IMR-90 (cell line): ENCODE measurements around the gene PID1. TPM values are rescaled to one million over a fixed set of nuclear protein-coding genes. Genes with fewer than 3 reads are reported as not detected.

Source experiments
- ATAC-seq: fragments of 200-7000 bp; cut with Tn5 transposase; 2 replicates; pipeline ENCODE4 v1.9.1; 2020; ENCODE audit warnings: low read depth, mild to moderate bottlenecking, moderate library complexity
- BruUV-seq: library from RNA; stranded (reverse); fragments of 400-500 nt; replicated peaks from 2 replicates; lab custom pipeline; 2021; lab: Mats Ljungman, UMichigan
- CTCF ChIA-PET: fragments of 300-600 bp; formaldehyde crosslinking; extraction: SDS; loops from one replicate; lab custom pipeline; 2021; ENCODE audit warnings: antibody characterized with exemption; lab: Yijun Ruan, JAX
- POLR2A ChIA-PET: fragments of 300-600 bp; sonication (Branson Sonifier 250); formaldehyde crosslinking; loops from one replicate; lab custom pipeline; 2022; ENCODE audit warnings: antibody characterized with exemption; ENCODE audit not compliant: unreplicated experiment; lab: Charles Lee
- DNase-seq: peaks from one replicate; pipeline ENCODE4 v3.0.0; 2013
- H2AFZ ChIP-seq: replicated peaks from 2 replicates; pipeline ENCODE3; 2013; ENCODE audit warnings: low read length, mild to moderate bottlenecking; ENCODE audit not compliant: poor library complexity
- H2AK5ac ChIP-seq: 2 replicates; pipeline ENCODE4 v1.6.1; 2013; ENCODE audit warnings: low read depth, low read length, inconsistent platforms
- H2AK9ac ChIP-seq: replicated peaks from 2 replicates; pipeline ENCODE3; 2013; ENCODE audit warnings: mild to moderate bottlenecking, low read depth, low read length, moderate library complexity; ENCODE audit not compliant: poor library complexity
- H2BK120ac ChIP-seq: 2 replicates; pipeline ENCODE4 v1.6.1; 2013; ENCODE audit warnings: low read depth, low read length, inconsistent platforms
- H2BK15ac ChIP-seq: 3 replicates; pipeline ENCODE4 v1.6.1; 2013; ENCODE audit warnings: low read depth, low read length, inconsistent platforms
- H2BK20ac ChIP-seq: 2 replicates; pipeline ENCODE4 v1.6.1; 2013; ENCODE audit warnings: low read depth, mild to moderate bottlenecking, inconsistent platforms, low read length, moderate library complexity
- H2BK5ac ChIP-seq: 2 replicates; pipeline ENCODE4 v1.6.1; 2013; ENCODE audit warnings: mild to moderate bottlenecking, low read depth, low read length, inconsistent platforms; ENCODE audit not compliant: poor library complexity, severe bottlenecking
- H3K14ac ChIP-seq: replicated peaks from 2 replicates; pipeline ENCODE4 v1.6.1; 2013; ENCODE audit warnings: low read depth, low read length, inconsistent platforms
- H3K18ac ChIP-seq: 2 replicates; pipeline ENCODE4 v1.6.1; 2013; ENCODE audit warnings: low read depth, low read length, control low read depth
- H3K23ac ChIP-seq: 2 replicates; pipeline ENCODE4 v1.6.1; 2013; ENCODE audit warnings: low read depth, low read length, inconsistent platforms
- H3K27ac ChIP-seq: 2 replicates; pipeline ENCODE4 v1.5.1; 2013; ENCODE audit warnings: mild to moderate bottlenecking, control low read depth, low read length; ENCODE audit not compliant: insufficient read depth
- H3K27me3 ChIP-seq: 2 replicates; pipeline ENCODE4 v1.6.1; 2013; ENCODE audit warnings: low read length; ENCODE audit not compliant: control insufficient read depth, insufficient read depth
- H3K36me3 ChIP-seq: 2 replicates; pipeline ENCODE4 v1.6.1; 2013; ENCODE audit warnings: low read length, mixed read lengths; ENCODE audit not compliant: control insufficient read depth, insufficient read depth
- H3K4ac ChIP-seq: 2 replicates; pipeline ENCODE4 v1.6.1; 2013; ENCODE audit warnings: low read depth, low read length, inconsistent platforms
- H3K4me1 ChIP-seq: 2 replicates; pipeline ENCODE4 v1.6.1; 2013; ENCODE audit warnings: low read length, mixed read lengths; ENCODE audit not compliant: control insufficient read depth, insufficient read depth
- H3K4me2 ChIP-seq: 2 replicates; pipeline ENCODE4 v1.6.1; 2013; ENCODE audit warnings: low read depth, mild to moderate bottlenecking, control low read depth, low read length, moderate library complexity
- H3K4me3 ChIP-seq: 2 replicates; pipeline ENCODE4 v1.5.1; 2013; ENCODE audit warnings: low read depth, mild to moderate bottlenecking, control low read depth, low read length, moderate library complexity; ENCODE audit not compliant: insufficient read depth
- H3K56ac ChIP-seq: 2 replicates; pipeline ENCODE4 v1.6.1; 2013; ENCODE audit warnings: low read length, inconsistent platforms; ENCODE audit not compliant: insufficient read depth; ENCODE audit errors: extremely low read depth
- H3K79me1 ChIP-seq, 2 experiments: 2 replicates each; pipeline ENCODE4 v1.6.1; 2013; ENCODE audit warnings: low read length in 2 of 2, inconsistent platforms in 1 of 2, low read depth in 1 of 2
- H3K9ac ChIP-seq: 2 replicates; pipeline ENCODE4 v1.6.1; 2013; ENCODE audit warnings: low read depth, low read length, control low read depth
- H3K9me1 ChIP-seq: 2 replicates; pipeline ENCODE4 v1.6.1; 2013; ENCODE audit warnings: low read length, inconsistent platforms; ENCODE audit not compliant: insufficient read depth
- H3K9me3 ChIP-seq: 2 replicates; pipeline ENCODE4 v1.6.1; 2013; ENCODE audit warnings: low read length; ENCODE audit not compliant: control insufficient read depth, insufficient read depth
- H4K20me1 ChIP-seq: 2 replicates; pipeline ENCODE4 v1.6.1; 2013; ENCODE audit warnings: low read length, inconsistent platforms; ENCODE audit not compliant: insufficient read depth
- H4K5ac ChIP-seq: 2 replicates; pipeline ENCODE4 v1.6.1; 2013; ENCODE audit warnings: mild to moderate bottlenecking, low read depth, low read length, control low read depth
- H4K8ac ChIP-seq, 2 experiments: 2 replicates each; pipeline ENCODE4 v1.6.1; 2013; ENCODE audit warnings: low read depth in 2 of 2, low read length in 2 of 2, control low read depth in 1 of 2, inconsistent platforms in 1 of 2
- H4K91ac ChIP-seq: 2 replicates; pipeline ENCODE4 v1.6.1; 2013; ENCODE audit warnings: low read depth, low read length, inconsistent platforms; ENCODE audit not compliant: insufficient read depth
- BHLHE40 ChIP-seq: fragments of 150-350 bp; IDR thresholded peaks from 2 replicates; pipeline ENCODE4 v1.6.1; 2016; ENCODE audit warnings: mild to moderate bottlenecking, low read depth, low read length
- CHD1 ChIP-seq: IDR thresholded peaks from 2 replicates; pipeline ENCODE4 v1.6.1; 2012; ENCODE audit warnings: low read depth, low read length, improper control_type of control experiment
- FOS ChIP-seq: fragments of 150-350 bp; IDR thresholded peaks from 2 replicates; pipeline ENCODE4 v1.6.1; 2016; ENCODE audit warnings: low read depth, low read length
- MAFK ChIP-seq: IDR thresholded peaks from 2 replicates; pipeline ENCODE4 v1.6.1; 2012; ENCODE audit warnings: low read depth, low read length, improper control_type of control experiment
- MXI1 ChIP-seq: IDR thresholded peaks from 2 replicates; pipeline ENCODE4 v1.6.1; 2012; ENCODE audit warnings: low read depth, mild to moderate bottlenecking, low read length, moderate library complexity, borderline replicate concordance
- POLR2A ChIP-seq: IDR thresholded peaks from 2 replicates; pipeline ENCODE4 v1.6.1; 2012; ENCODE audit warnings: mild to moderate bottlenecking, low read depth, low read length
- RAD21 ChIP-seq: IDR thresholded peaks from 2 replicates; pipeline ENCODE4 v1.6.1; 2012; ENCODE audit warnings: low read length, improper control_type of control experiment
- RCOR1 ChIP-seq: IDR thresholded peaks from 2 replicates; pipeline ENCODE4 v1.6.1; 2012; ENCODE audit warnings: mild to moderate bottlenecking, low read length, improper control_type of control experiment; ENCODE audit not compliant: insufficient replicate concordance
- RFX5 ChIP-seq: IDR thresholded peaks from 2 replicates; pipeline ENCODE4 v1.8.0; 2012; ENCODE audit warnings: low read depth, mild to moderate bottlenecking, low read length, moderate library complexity
- SMC3 ChIP-seq: fragments of 150-350 bp; IDR thresholded peaks from 2 replicates; pipeline ENCODE4 v1.6.1; 2016; ENCODE audit warnings: low read depth, mild to moderate bottlenecking, antibody characterized with exemption, low read length, moderate library complexity
- WGBS, 2 experiments: methylation state at CpG; one replicate each; pipeline versions ENCODE4 v1.1.5 to v1.1.7; 2013; ENCODE audit warnings: missing lambda C conversion rate in 2 of 2; ENCODE audit not compliant: insufficient read length in 1 of 2; ENCODE audit errors: extremely low coverage in 2 of 2; 5-methylcytosine and 5-hydroxymethylcytosine counted together
- dilution Hi-C: fragments of 300-500 bp; cut with HindIII; formaldehyde crosslinking; loops from one replicate; pipeline ENCODE4 v1.14.3; 2018; ENCODE audit warnings: low sequenced_read_pairs; ENCODE audit not compliant: unreplicated experiment
- in situ Hi-C: fragments of 300-500 bp; cut with MboI; formaldehyde crosslinking; loops from 3 replicates; pipeline ENCODE4 v1.14.3; 2019; ENCODE audit warnings: low sequenced_read_pairs, inconsistent platforms, mixed read lengths
- intact Hi-C: fragments of 100-400 bp; cut with micrococcal nuclease; formaldehyde crosslinking; loops from 2 replicates; pipeline ENCODE4 v1.10.0; 2022
- polyA plus RNA-seq, 3 experiments: library from polyadenylated mRNA; depleted of rRNA; stranded (reverse); fragments of >200 nt; gene quantifications; 2 replicates each; pipeline ENCODE4 v1.2.3, GENCODE V29; 2012; ENCODE audit warnings: low replicate concordance in 1 of 3
- total RNA-seq: library from RNA; depleted of rRNA; stranded (reverse); fragments of >200 nt; gene quantifications from 2 replicates; pipeline ENCODE4 v1.2.3, GENCODE V29; 2012
- TF ChIP-seq, protein P1 (sequence below): fragments of 150-350 bp; IDR thresholded peaks from 2 replicates; pipeline ENCODE4 v1.6.1; 2017; ENCODE audit warnings: mild to moderate bottlenecking, antibody characterized with exemption, low read length, low read depth
- TF ChIP-seq, protein P2 (sequence below): conservative IDR thresholded peaks from 2 replicates; pipeline ENCODE4 v1.5.1; 2012; ENCODE audit warnings: mild to moderate bottlenecking, low read depth, low read length, improper control_type of control experiment
- TF ChIP-seq, protein P3 (sequence below): fragments of 150-350 bp; IDR thresholded peaks from 2 replicates; pipeline ENCODE4 v1.6.1; 2016; ENCODE audit warnings: low read depth, mild to moderate bottlenecking, low read length, moderate library complexity, borderline replicate concordance

Gene PID1
- total and polyA plus RNA-seq, 2 of the 4 experiments (the other 2 are of a cell fraction): 0.90 to 1.9 TPM

DNA sequence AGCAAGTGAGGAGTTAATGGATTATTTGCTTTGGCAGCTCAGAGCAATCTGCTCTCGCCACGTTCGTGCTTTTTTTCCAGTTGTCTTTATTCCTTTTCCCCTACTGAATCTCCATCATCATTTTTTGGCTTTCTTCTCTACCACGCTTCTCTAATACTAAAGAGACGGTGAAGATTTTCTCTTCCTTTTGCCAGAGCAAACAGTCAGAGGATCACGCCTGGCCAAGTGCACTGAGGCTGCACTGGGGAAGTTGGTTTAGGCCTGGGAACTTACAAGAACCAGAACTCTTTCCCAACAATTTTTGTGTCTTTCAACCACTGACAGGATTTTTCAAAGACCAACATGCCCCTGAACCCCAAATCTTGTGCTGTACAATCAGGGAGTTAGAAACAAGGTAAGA lies 172.3 kb downstream of the PID1 start:
- no peak overlapping the region for H2AK9ac ChIP-seq
- H3K36me3 ChIP-seq: no peaks in the 10 kb centered on the region
- H4K91ac ChIP-seq: no peak overlapping the region
- H3K9me3 ChIP-seq: peaks cover 10% of the 10 kb centered on the region
- H3K4ac ChIP-seq: no peak overlapping the region
- no peak overlapping the region for H3K14ac ChIP-seq
- no peak overlapping the region for H2AFZ ChIP-seq
- no peak overlapping the region for H3K27ac ChIP-seq
- no peak overlapping the region for H2BK5ac ChIP-seq
- DNase-seq: no peak
- ChIA-PET POLR2A (no interaction called here), CTCF (no interaction called here)
- no peak for ATAC-seq
- no peak overlapping the region for H2BK120ac ChIP-seq
- H2BK20ac ChIP-seq: no peak overlapping the region
- H3K79me1 ChIP-seq: no peaks in the 10 kb centered on the region
- TF ChIP-seq, protein P1, sequence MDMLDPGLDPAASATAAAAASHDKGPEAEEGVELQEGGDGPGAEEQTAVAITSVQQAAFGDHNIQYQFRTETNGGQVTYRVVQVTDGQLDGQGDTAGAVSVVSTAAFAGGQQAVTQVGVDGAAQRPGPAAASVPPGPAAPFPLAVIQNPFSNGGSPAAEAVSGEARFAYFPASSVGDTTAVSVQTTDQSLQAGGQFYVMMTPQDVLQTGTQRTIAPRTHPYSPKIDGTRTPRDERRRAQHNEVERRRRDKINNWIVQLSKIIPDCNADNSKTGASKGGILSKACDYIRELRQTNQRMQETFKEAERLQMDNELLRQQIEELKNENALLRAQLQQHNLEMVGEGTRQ: no peak
- TF ChIP-seq BHLHE40: no peak
- TF ChIP-seq MAFK: no peak
- TF ChIP-seq RFX5: no peak
- TF ChIP-seq, protein P2, sequence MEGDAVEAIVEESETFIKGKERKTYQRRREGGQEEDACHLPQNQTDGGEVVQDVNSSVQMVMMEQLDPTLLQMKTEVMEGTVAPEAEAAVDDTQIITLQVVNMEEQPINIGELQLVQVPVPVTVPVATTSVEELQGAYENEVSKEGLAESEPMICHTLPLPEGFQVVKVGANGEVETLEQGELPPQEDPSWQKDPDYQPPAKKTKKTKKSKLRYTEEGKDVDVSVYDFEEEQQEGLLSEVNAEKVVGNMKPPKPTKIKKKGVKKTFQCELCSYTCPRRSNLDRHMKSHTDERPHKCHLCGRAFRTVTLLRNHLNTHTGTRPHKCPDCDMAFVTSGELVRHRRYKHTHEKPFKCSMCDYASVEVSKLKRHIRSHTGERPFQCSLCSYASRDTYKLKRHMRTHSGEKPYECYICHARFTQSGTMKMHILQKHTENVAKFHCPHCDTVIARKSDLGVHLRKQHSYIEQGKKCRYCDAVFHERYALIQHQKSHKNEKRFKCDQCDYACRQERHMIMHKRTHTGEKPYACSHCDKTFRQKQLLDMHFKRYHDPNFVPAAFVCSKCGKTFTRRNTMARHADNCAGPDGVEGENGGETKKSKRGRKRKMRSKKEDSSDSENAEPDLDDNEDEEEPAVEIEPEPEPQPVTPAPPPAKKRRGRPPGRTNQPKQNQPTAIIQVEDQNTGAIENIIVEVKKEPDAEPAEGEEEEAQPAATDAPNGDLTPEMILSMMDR: no peak
- no peak for TF ChIP-seq RCOR1
- no peak for TF ChIP-seq MXI1
- no peak for TF ChIP-seq CHD1
- no peak for TF ChIP-seq RAD21
- TF ChIP-seq POLR2A: no peak
- TF ChIP-seq, protein P3, sequence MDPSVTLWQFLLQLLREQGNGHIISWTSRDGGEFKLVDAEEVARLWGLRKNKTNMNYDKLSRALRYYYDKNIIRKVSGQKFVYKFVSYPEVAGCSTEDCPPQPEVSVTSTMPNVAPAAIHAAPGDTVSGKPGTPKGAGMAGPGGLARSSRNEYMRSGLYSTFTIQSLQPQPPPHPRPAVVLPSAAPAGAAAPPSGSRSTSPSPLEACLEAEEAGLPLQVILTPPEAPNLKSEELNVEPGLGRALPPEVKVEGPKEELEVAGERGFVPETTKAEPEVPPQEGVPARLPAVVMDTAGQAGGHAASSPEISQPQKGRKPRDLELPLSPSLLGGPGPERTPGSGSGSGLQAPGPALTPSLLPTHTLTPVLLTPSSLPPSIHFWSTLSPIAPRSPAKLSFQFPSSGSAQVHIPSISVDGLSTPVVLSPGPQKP: no peak
- TF ChIP-seq SMC3: no peak
- TF ChIP-seq FOS: no peak
- no peak overlapping the region for H4K5ac ChIP-seq
- BruUV-seq: no TSS peak
- intact Hi-C loops: no loop called here
- H3K23ac ChIP-seq: no peak overlapping the region
- H3K4me2 ChIP-seq: no peak overlapping the region
- H3K18ac ChIP-seq: no peak overlapping the region
- H4K8ac ChIP-seq: no peak overlapping the region
- H3K9me1 ChIP-seq: no peaks in the 10 kb centered on the region
- no peak overlapping the region for H3K9ac ChIP-seq
- in situ Hi-C loops: no loop called here
- dilution Hi-C loops: no loop called here
- H4K20me1 ChIP-seq: no peaks in the 10 kb centered on the region
- no CpG with 5 or more reads among the region's 6 CpGs for WGBS, 2 experiments
- H2BK15ac ChIP-seq: no peak overlapping the region
- H2AK5ac ChIP-seq: no peak overlapping the region
- H3K56ac ChIP-seq: no peak overlapping the region
- H3K4me3 ChIP-seq: no peak overlapping the region
- no peaks in the 10 kb centered on the region for H3K27me3 ChIP-seq
- no peaks in the 10 kb centered on the region for H3K4me1 ChIP-seq
